Keratinocyte (primary cell): Measurements from ENCODE around the gene RNLS. TPM values are rescaled to one million over a fixed set of nuclear protein-coding genes. Genes with fewer than 3 reads are reported as not detected.

Experiments
- DNase-seq: peaks from one replicate; pipeline ENCODE4 v3.0.0-alpha.2; 2011; ENCODE audit warnings: low read depth, missing footprints, low spot score
- FAIRE-seq: peaks from 2 replicates; lab custom pipeline; 2011; peaks lifted over from hg19 to GRCh38; lab: Jason Lieb, UNC
- H2AFZ ChIP-seq: 2 replicates; pipeline ENCODE4 v1.6.0; 2012; ENCODE audit warnings: low read length, control low read depth, inconsistent platforms; ENCODE audit not compliant: control insufficient read depth
- H3K27ac ChIP-seq: 2 replicates; pipeline ENCODE4 v1.5.1; 2011; ENCODE audit warnings: low read length; ENCODE audit not compliant: control insufficient read depth, insufficient read depth
- H3K27me3 ChIP-seq: 3 replicates; pipeline ENCODE4 v1.6.0; 2011; ENCODE audit warnings: low read length; ENCODE audit not compliant: control insufficient read depth, insufficient read depth; ENCODE audit errors: extremely low read depth
- H3K36me3 ChIP-seq, 2 experiments: 2 replicates in 1 of 2; 3 replicates in 1 of 2; pipeline ENCODE4 v1.5.1; 2011; ENCODE audit warnings: low read length in 2 of 2, mild to moderate bottlenecking in 1 of 2; ENCODE audit not compliant: control insufficient read depth in 2 of 2, insufficient read depth in 2 of 2; ENCODE audit errors: extremely low read depth in 1 of 2
- H3K4me1 ChIP-seq: 3 replicates; pipeline ENCODE4 v1.5.1; 2011; ENCODE audit warnings: low read length; ENCODE audit not compliant: control insufficient read depth, insufficient read depth; ENCODE audit errors: extremely low read depth
- H3K4me2 ChIP-seq: 3 replicates; pipeline ENCODE4 v1.6.0; 2011; ENCODE audit warnings: low read depth, low read length; ENCODE audit not compliant: control insufficient read depth, insufficient read depth; ENCODE audit errors: extremely low read depth
- H3K4me3 ChIP-seq, 3 experiments: fragments of 200-600 bp in 1 of 3; sonication (generic) in 1 of 3; 2 replicates in 2 of 3; 3 replicates in 1 of 3; pipeline ENCODE4 v1.5.1; 2011 to 2016; ENCODE audit warnings: low read length in 3 of 3, mild to moderate bottlenecking in 3 of 3, control low read depth in 2 of 3, inconsistent platforms in 1 of 3, low read depth in 1 of 3, mixed read lengths in 1 of 3, mixed run types in 1 of 3, moderate library complexity in 1 of 3; ENCODE audit not compliant: control insufficient read depth in 2 of 3, insufficient read depth in 2 of 3; ENCODE audit errors: extremely low read depth in 1 of 3
- H3K79me2 ChIP-seq: 2 replicates; pipeline ENCODE4 v1.6.0; 2012; ENCODE audit warnings: low read length; ENCODE audit not compliant: control insufficient read depth, insufficient read depth
- H3K9ac ChIP-seq: 3 replicates; pipeline ENCODE4 v1.6.0; 2011; ENCODE audit warnings: low read length; ENCODE audit not compliant: control insufficient read depth, insufficient read depth; ENCODE audit errors: extremely low read depth
- H3K9me1 ChIP-seq: 3 replicates; pipeline ENCODE4 v1.6.0; 2011; ENCODE audit warnings: low read length; ENCODE audit not compliant: control insufficient read depth, insufficient read depth; ENCODE audit errors: extremely low read depth
- H3K9me3 ChIP-seq: 2 replicates; pipeline ENCODE4 v1.5.1; 2012; ENCODE audit warnings: low read depth, low read length; ENCODE audit not compliant: control insufficient read depth
- H4K20me1 ChIP-seq: 3 replicates; pipeline ENCODE4 v1.6.0; 2011; ENCODE audit warnings: low read length; ENCODE audit not compliant: control insufficient read depth, insufficient read depth; ENCODE audit errors: extremely low read depth
- EZH2 ChIP-seq: IDR thresholded peaks from one replicate; pipeline ENCODE4 v1.6.1; 2012; ENCODE audit warnings: inconsistent platforms, mild to moderate bottlenecking, low read length, moderate library complexity
- dilution Hi-C: fragments of 300-500 bp; cut with MboI; formaldehyde crosslinking; loops from one replicate; pipeline ENCODE4 v1.7.0; 2020; ENCODE audit warnings: low sequenced_read_pairs; ENCODE audit not compliant: extremely low pct_ligation_motif_present
- polyA plus RNA-seq, 5 experiments: library from polyadenylated mRNA; depleted of rRNA in 3 of 5; stranded (reverse) in 3 of 5; stranded (forward) in 1 of 5; unstranded in 1 of 5; fragments of >200 nt; gene quantifications; 1 replicate in 1 of 5; 2 replicates in 3 of 5; 3 replicates in 1 of 5; pipeline versions ENCODE4 v1.2.1 to v1.2.3, GENCODE V29; 2011 to 2012; ENCODE audit warnings: missing spikeins in 2 of 5, low read depth in 1 of 5, low replicate concordance in 1 of 5
- TF ChIP-seq, protein P1 (sequence below), 3 experiments: IDR thresholded peaks in 1 of 3; conservative IDR thresholded peaks in 1 of 3; optimal IDR thresholded peaks in 1 of 3; 2 replicates in 2 of 3; 3 replicates in 1 of 3; pipeline versions ENCODE3 to v1.5.1; 2011; ENCODE audit warnings: low read length in 3 of 3, mild to moderate bottlenecking in 3 of 3, moderate library complexity in 2 of 3, control low read depth in 1 of 3, inconsistent platforms in 1 of 3; ENCODE audit not compliant: insufficient read depth in 2 of 3; ENCODE audit errors: extremely low read depth in 1 of 3

The RNLS gene
- polyA plus RNA-seq, 1 donor (not counting 4 experiments of a cell fraction or from before 2014, with no cell fraction given): 6.8 TPM

DNA sequence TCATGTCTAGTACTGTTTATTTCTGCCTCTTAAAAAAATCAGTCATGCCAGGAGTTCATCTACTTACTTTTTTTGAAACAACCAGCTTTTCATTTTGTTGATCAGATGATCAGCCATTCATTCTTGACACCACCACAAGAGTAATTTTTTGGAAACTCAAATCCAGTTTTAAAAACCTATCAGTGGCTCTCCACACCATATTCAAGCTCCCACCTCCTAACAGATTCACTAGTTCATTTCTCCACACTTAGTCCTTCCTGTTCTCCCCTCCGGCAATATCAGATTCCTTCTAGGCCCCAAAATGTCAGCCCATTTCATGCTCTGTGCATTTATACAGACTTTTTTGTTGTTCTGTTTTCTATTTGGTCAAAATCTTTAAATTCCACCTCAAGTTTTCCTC is 341.6 kb downstream of the RNLS start:
- H3K9me1 ChIP-seq: no peaks in the 10 kb centered on the region
- no peaks in the 10 kb centered on the region for H3K79me2 ChIP-seq
- no peaks in the 10 kb centered on the region for H3K36me3 ChIP-seq
- dilution Hi-C loops: no loop called here
- H3K4me1 ChIP-seq: no peaks in the 10 kb centered on the region
- no peak overlapping the region for H3K27ac ChIP-seq
- H3K9me3 ChIP-seq: no peaks in the 10 kb centered on the region
- DNase-seq (no peak), FAIRE-seq (no peak)
- H3K4me3 ChIP-seq: no peak overlapping the region
- H2AFZ ChIP-seq: no peak overlapping the region
- no peaks in the 10 kb centered on the region for H4K20me1 ChIP-seq
- H3K27me3 ChIP-seq: peaks cover 5% of the 10 kb centered on the region
- H3K9ac ChIP-seq: no peak overlapping the region
- no peak for TF ChIP-seq EZH2
- TF ChIP-seq, protein P1, sequence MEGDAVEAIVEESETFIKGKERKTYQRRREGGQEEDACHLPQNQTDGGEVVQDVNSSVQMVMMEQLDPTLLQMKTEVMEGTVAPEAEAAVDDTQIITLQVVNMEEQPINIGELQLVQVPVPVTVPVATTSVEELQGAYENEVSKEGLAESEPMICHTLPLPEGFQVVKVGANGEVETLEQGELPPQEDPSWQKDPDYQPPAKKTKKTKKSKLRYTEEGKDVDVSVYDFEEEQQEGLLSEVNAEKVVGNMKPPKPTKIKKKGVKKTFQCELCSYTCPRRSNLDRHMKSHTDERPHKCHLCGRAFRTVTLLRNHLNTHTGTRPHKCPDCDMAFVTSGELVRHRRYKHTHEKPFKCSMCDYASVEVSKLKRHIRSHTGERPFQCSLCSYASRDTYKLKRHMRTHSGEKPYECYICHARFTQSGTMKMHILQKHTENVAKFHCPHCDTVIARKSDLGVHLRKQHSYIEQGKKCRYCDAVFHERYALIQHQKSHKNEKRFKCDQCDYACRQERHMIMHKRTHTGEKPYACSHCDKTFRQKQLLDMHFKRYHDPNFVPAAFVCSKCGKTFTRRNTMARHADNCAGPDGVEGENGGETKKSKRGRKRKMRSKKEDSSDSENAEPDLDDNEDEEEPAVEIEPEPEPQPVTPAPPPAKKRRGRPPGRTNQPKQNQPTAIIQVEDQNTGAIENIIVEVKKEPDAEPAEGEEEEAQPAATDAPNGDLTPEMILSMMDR (optimal IDR thresholded peaks at IDR 0.05 in 1 of 3, IDR thresholded peaks at IDR 0.05 in 1 of 3, conservative IDR thresholded peaks at IDR 0.05 in 1 of 3; ENCODE audit: extremely low read depth in 1 of 3, insufficient read depth in 2 of 3, low read length in 3 of 3): no peak
- H3K4me2 ChIP-seq: no peak overlapping the region

- no peak overlapping the region for H3K27ac ChIP-seq
- H2AFZ ChIP-seq: no peak overlapping the region
- DNase-seq: no peak
- H3K36me3 ChIP-seq: no peaks in the 10 kb centered on the region
- dilution Hi-C loops: no loop called here
- no peaks in the 10 kb centered on the region for H3K9me3 ChIP-seq
- H3K4me3 ChIP-seq: no peak overlapping the region
- no peak for FAIRE-seq
- H3K27me3 ChIP-seq: peaks cover 4% of the 10 kb centered on the region
- H3K4me2 ChIP-seq: no peak overlapping the region
- no peaks in the 10 kb centered on the region for H3K79me2 ChIP-seq
- H3K9ac ChIP-seq: no peak overlapping the region
- no peaks in the 10 kb centered on the region for H3K4me1 ChIP-seq
- TF ChIP-seq, protein P1 (optimal IDR thresholded peaks at IDR 0.05 in 1 of 3, IDR thresholded peaks at IDR 0.05 in 1 of 3, conservative IDR thresholded peaks at IDR 0.05 in 1 of 3; ENCODE audit: extremely low read depth in 1 of 3, insufficient read depth in 2 of 3, low read length in 3 of 3): no peak
- TF ChIP-seq EZH2: no peak
- no peaks in the 10 kb centered on the region for H3K9me1 ChIP-seq
- H4K20me1 ChIP-seq: no peaks in the 10 kb centered on the region
Measured at GRCh38 chr10:88239212-88239611, 343.9 kb downstream of the RNLS start.
